Diencephalon (tissue), 1 donor: ENCODE data around the gene TIMM13. TPM values are rescaled to one million over a fixed set of nuclear protein-coding genes. Genes with fewer than 3 reads are reported as not detected.

Experiments used
- total RNA-seq: library from RNA; depleted of rRNA; stranded (reverse); fragments of >200 nt; gene quantifications from one replicate; pipeline ENCODE4 v1.2.3, GENCODE V29; 2014

TIMM13 gene
- 23.1 TPM for total RNA-seq

GRCh38 chr19:2427429-2428320, at the start of gene TIMM13:
TSS of gene TIMM13 (minus strand) at chr19:2427586. CDS start at chr19:2427533, 53 bp downstream.

GRCh38 chr19:2475702-2476450, 48.5 kb upstream of the TIMM13 start, which contains the start of gene GADD45B:
TSS of gene GADD45B (plus strand) at chr19:2476127. CDS start at chr19:2476359, 232 bp downstream.

Other genes starting within 250 kb of the TIMM13 start
- 49.8 TPM for gene PLEKHJ1, start 191.3 kb downstream of the TIMM13 start, total RNA-seq
- gene SF3A2, start 190.8 kb downstream of the TIMM13 start, total RNA-seq = 26.1 TPM
- gene AMH, start 178.3 kb downstream of the TIMM13 start, total RNA-seq = 1.8 TPM
- not detected for gene JSRP1, start 171.2 kb downstream of the TIMM13 start, total RNA-seq
- not detected for gene PEAK3, start 145.4 kb downstream of the TIMM13 start, total RNA-seq
- 5.8 TPM for gene LINGO3, start 119.4 kb downstream of the TIMM13 start, total RNA-seq
- gene LSM7, start 99.0 kb downstream of the TIMM13 start, total RNA-seq = 84.0 TPM
- gene SPPL2B, start 98.9 kb downstream of the TIMM13 start, total RNA-seq = 29.3 TPM
- gene TMPRSS9, start 67.3 kb downstream of the TIMM13 start, total RNA-seq = 0.23 TPM
- gene LMNB2, start 29.4 kb upstream of the TIMM13 start, total RNA-seq = 45.0 TPM
- 5.5 TPM for gene GADD45B, start 48.5 kb upstream of the TIMM13 start, total RNA-seq